C4-2B (cell line): ENCODE results near the gene LRRC8C.

Experiments
- H3K27ac ChIP-seq: fragments of 450-650 bp; 2 replicates; pipeline ENCODE4 v1.5.1; 2017
- ZFX ChIP-seq: fragments of 450-650 bp; IDR thresholded peaks from 2 replicates; pipeline ENCODE4 v1.6.1; 2017
- TF ChIP-seq, protein P1 (sequence below): fragments of 450-650 bp; conservative IDR thresholded peaks from 2 replicates; pipeline ENCODE4 v1.5.1; 2017; ENCODE audit warnings: mild to moderate bottlenecking

LRRC8C gene

DNA sequence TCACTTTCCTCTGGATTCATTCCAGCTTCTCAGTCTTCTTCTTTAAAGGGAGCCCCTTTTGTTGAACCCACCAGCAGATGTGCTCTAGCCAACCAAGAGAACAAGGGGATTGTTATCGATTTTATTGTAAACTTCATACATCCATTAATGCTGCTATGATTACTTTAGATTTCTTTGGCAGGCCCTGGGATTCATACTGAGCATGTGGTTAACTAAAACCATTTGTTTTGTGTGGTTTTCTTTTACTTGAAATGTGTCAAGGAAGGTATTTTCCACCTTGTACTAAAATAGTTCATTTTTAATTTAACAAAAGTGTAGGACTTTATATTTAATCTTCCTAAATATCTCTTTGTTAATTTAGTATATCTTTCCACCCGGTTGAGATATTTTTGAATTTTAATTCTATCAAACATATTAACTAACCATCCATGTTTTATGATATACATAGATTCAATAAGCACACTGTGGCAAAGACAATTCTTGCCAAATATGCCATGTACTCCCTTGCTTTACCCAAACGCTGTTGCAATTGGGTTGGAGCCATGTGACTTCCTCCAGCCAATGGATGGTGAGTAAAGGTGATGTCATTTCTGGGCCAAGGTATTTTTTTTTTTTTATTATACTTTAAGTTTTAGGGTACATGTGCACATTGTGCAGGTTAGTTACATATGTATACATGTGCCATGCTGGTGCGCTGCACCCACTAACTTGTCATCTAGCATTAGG, 113.7 kb downstream of the LRRC8C start:
- TF ChIP-seq, protein P1, sequence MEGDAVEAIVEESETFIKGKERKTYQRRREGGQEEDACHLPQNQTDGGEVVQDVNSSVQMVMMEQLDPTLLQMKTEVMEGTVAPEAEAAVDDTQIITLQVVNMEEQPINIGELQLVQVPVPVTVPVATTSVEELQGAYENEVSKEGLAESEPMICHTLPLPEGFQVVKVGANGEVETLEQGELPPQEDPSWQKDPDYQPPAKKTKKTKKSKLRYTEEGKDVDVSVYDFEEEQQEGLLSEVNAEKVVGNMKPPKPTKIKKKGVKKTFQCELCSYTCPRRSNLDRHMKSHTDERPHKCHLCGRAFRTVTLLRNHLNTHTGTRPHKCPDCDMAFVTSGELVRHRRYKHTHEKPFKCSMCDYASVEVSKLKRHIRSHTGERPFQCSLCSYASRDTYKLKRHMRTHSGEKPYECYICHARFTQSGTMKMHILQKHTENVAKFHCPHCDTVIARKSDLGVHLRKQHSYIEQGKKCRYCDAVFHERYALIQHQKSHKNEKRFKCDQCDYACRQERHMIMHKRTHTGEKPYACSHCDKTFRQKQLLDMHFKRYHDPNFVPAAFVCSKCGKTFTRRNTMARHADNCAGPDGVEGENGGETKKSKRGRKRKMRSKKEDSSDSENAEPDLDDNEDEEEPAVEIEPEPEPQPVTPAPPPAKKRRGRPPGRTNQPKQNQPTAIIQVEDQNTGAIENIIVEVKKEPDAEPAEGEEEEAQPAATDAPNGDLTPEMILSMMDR: no peak
- no peak for TF ChIP-seq ZFX

DNA sequence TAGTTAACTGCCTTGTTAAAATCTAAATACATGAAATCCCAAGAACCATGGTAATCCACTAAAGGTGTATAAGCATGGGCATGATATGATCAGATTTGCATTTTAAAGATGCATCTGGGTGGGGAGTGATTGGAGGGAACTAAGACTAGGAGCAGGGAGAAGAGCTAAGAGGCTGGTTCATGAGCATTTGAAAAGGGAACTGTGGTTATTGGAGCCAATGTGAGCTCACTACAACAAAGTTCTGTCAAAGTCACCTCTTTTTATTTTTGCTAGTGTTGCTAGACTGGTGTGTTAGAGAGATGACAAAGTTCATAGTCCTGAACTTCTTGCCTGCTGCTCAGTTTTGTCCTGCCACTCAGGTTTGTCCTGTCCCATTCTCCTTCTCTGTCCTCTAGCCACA, 120.8 kb downstream of the LRRC8C start:
- H3K27ac ChIP-seq: no peak overlapping the region
- TF ChIP-seq, protein P1: no peak
- no peak for TF ChIP-seq ZFX

More for the DNA sequence above, 113.7 kb downstream of the LRRC8C start:
- no peak overlapping the region for H3K27ac ChIP-seq

DNA sequence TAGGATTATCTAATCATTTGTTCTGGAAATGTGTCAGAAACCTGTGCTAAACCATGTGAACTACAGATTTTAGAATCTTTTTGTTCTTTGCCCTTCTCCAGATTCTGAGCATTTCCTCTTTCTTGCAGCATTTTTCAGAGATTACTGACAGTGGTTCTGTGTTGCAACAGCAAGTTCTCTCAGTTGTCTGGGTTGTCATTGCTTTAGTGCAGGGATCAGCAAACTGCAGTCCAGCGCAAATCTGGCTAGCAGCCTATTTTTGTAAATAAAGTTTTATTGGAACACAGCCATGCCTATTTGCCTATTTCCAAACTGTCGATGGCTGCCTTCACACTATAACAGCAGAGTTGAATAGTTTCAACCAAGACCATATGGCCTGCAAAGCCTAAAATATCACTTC, 121.6 kb downstream of the LRRC8C start:
- TF ChIP-seq, protein P1: no peak
- TF ChIP-seq ZFX: no peak
- no peak overlapping the region for H3K27ac ChIP-seq

DNA sequence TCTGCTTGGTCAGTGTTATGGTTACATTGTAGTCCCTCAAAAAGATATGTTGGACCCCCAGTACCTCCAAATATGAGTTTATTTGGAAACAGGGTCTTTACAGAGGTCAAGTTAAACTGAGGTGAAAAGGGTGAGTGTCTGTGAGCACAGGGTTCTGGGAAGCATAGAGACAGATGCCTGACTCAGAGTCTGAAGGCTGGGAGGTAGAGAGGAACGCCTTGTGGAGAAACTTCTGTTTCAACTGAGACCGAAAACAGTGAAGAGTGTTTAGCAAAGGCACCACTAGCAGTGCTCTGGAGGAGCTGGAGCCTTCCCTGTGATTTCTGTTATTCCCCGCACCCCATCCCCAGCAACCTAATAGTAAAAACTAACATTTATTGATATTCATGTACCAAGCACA, 122.7 kb downstream of the LRRC8C start:
- no peak overlapping the region for H3K27ac ChIP-seq
- no peak for TF ChIP-seq ZFX
- TF ChIP-seq, protein P1: no peak

DNA sequence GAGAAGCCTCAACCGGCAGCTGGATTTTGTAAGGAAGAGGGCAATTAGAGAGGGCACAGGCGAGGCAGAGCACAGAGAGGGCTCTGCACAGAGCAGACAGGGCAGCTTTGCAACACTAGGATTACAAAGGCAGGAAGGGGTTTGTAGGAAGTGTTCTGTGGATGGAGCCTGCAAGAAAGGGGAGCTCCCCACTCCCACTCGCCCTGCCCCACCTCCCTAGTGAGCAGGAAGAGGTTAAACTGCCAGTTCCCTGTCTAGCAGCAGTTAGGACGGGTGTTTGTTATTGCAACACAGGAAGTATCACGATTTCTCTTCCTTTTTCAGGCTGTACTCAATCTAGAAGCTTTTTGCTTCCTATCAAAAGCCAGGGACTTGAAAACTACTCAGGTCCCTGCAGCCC, 124.6 kb downstream of the LRRC8C start:
- H3K27ac ChIP-seq: no peak overlapping the region
- TF ChIP-seq, protein P1: no peak
- TF ChIP-seq ZFX: no peak

DNA sequence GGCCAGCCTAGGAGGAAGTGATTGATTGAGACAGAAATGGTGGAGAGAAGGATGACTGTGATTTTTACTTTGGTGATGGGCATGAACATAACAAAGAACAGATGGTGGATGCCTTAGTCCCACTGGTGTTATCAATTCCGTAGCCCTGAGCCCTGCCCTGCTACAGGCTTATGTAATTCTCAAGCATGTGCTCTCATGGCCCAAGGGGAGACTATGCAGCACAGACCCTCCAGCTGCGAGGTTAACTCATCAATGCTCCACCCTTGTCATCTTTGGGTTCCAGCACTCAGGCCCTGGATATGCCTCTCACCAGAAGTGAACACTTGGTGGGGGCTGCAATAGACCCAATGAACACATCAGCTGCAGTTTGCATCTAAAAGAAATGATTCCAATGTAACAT, 125.2 kb downstream of the LRRC8C start:
- H3K27ac ChIP-seq: no peak overlapping the region
- TF ChIP-seq, protein P1: no peak
- TF ChIP-seq ZFX: no peak

DNA sequence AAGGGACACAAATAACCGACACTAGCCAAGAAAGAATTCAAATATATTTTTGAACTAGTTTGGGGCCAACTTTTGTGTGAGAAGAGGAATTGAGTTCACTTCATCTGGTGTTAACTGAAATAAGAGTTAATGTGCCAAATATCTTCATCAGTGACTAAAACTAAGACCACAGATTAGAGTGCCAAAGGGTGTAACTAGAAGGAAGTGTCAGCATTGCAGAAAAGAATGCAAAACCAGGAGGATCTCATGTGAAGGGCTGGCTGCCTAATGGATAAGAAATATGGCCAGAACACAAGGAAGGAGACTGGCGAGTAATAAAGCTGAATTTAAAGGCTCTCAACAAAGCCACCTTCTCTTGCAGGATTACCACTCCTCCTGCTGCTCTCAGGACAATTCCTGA, 126.1 kb downstream of the LRRC8C start:
- TF ChIP-seq, protein P1: no peak
- no peak for TF ChIP-seq ZFX
- no peak overlapping the region for H3K27ac ChIP-seq
